GM23338 (cell line): Measurements from ENCODE around the gene TOP2A. TPM values are rescaled to one million over a fixed set of nuclear protein-coding genes. Genes with fewer than 3 reads are reported as not detected.
"Not testable (repeated sequence)": the region's sequence is repeated elsewhere in the genome, so short reads cannot be mapped to it uniquely, and the experiment has no call there.

Experiments used
- ATAC-seq: fragments of 200-7000 bp; cut with Tn5 transposase; 3 replicates; pipeline ENCODE4 v1.9.1; 2020
- DNase-seq: peaks from one replicate; pipeline ENCODE4 v3.0.0-alpha.2; 2015; ENCODE audit warnings: low spot score
- H2AFZ ChIP-seq: fragments of 200-600 bp; sonication (generic); 2 replicates; pipeline ENCODE4 v1.8.0; 2016; ENCODE audit warnings: antibody characterized with exemption, mild to moderate bottlenecking, moderate library complexity
- H3F3A ChIP-seq: fragments of 200-600 bp; sonication (generic); replicated peaks from 2 replicates; pipeline ENCODE4 v1.8.0; 2017; ENCODE audit warnings: antibody characterized with exemption, mixed run types, low read depth
- H3K27ac ChIP-seq: fragments of 200-600 bp; sonication (generic); 2 replicates; pipeline ENCODE4 v1.6.1; 2016; ENCODE audit warnings: low read depth
- H3K27me3 ChIP-seq: fragments of 200-600 bp; sonication (generic); 2 replicates; pipeline ENCODE4 v1.8.0; 2016; ENCODE audit warnings: mild to moderate bottlenecking, mixed run types, moderate library complexity; ENCODE audit not compliant: insufficient read depth
- H3K36me3 ChIP-seq: fragments of 200-600 bp; sonication (generic); 2 replicates; pipeline ENCODE4 v1.8.0; 2016; ENCODE audit warnings: mild to moderate bottlenecking; ENCODE audit not compliant: insufficient read depth
- H3K4me1 ChIP-seq: fragments of 200-600 bp; sonication (generic); 2 replicates; pipeline ENCODE4 v1.8.0; 2016; ENCODE audit warnings: mild to moderate bottlenecking, moderate library complexity; ENCODE audit not compliant: insufficient read depth
- H3K4me2 ChIP-seq: fragments of 200-600 bp; sonication (generic); 2 replicates; pipeline ENCODE4 v1.7.1; 2017; ENCODE audit warnings: mixed run types
- H3K4me3 ChIP-seq: fragments of 200-600 bp; sonication (generic); 2 replicates; pipeline ENCODE4 v1.6.1; 2016; ENCODE audit warnings: mixed run types
- H3K79me2 ChIP-seq: fragments of 200-600 bp; sonication (generic); replicated peaks from 2 replicates; pipeline ENCODE4 v1.8.0; 2017; ENCODE audit warnings: mild to moderate bottlenecking; ENCODE audit not compliant: insufficient read depth
- H3K9me2 ChIP-seq: fragments of 200-600 bp; sonication (generic); 2 replicates; pipeline ENCODE4 v1.8.0; 2017; ENCODE audit not compliant: insufficient read depth
- H4K20me1 ChIP-seq: fragments of 200-600 bp; sonication (generic); replicated peaks from 2 replicates; pipeline ENCODE4 v1.8.0; 2017; ENCODE audit warnings: mild to moderate bottlenecking; ENCODE audit not compliant: insufficient read depth
- H3K27ac Mint-ChIP-seq: 2 replicates; pipeline ENCODE4 v1.8.0; 2020; ENCODE audit warnings: inconsistent platforms, mild to moderate bottlenecking, moderate library complexity, mixed read lengths
- H3K27me3 Mint-ChIP-seq: 3 replicates; pipeline ENCODE4 v1.8.0; 2022; ENCODE audit warnings: low read depth, mild to moderate bottlenecking, moderate library complexity, mixed read lengths, inconsistent platforms; ENCODE audit not compliant: insufficient read depth, poor library complexity
- H3K36me3 Mint-ChIP-seq: 3 replicates; pipeline ENCODE4 v1.8.0; 2021; ENCODE audit warnings: low read depth, mild to moderate bottlenecking, inconsistent platforms, moderate library complexity, mixed read lengths
- H3K4me1 Mint-ChIP-seq: 3 replicates; pipeline ENCODE4 v1.8.0; 2020; ENCODE audit warnings: mild to moderate bottlenecking, inconsistent platforms, mixed read lengths
- H3K4me3 Mint-ChIP-seq: 3 replicates; pipeline ENCODE4 v1.8.0; 2021; ENCODE audit warnings: moderate library complexity, mild to moderate bottlenecking, inconsistent platforms, mixed read lengths
- H3K9me3 Mint-ChIP-seq: 3 replicates; pipeline ENCODE4 v1.8.0; 2020; ENCODE audit warnings: moderate library complexity, mild to moderate bottlenecking, inconsistent platforms, mixed read lengths
- NANOG ChIP-seq: IDR thresholded peaks from 2 replicates; pipeline ENCODE4 v1.6.1; 2016; ENCODE audit warnings: antibody characterized with exemption, borderline replicate concordance
- POLR2AphosphoS5 ChIP-seq: IDR thresholded peaks from 2 replicates; pipeline ENCODE4 v1.6.1; 2016; ENCODE audit warnings: antibody characterized with exemption, low read depth
- STAT1 ChIP-seq: IDR thresholded peaks from one replicate; pipeline ENCODE4 v1.6.1; 2016; ENCODE audit warnings: antibody characterized with exemption; ENCODE audit not compliant: unreplicated experiment
- ZNF331 ChIP-seq: fragments of 250-450 bp; sonication (Bioruptor Pico); IDR thresholded peaks from 2 replicates; pipeline ENCODE4 v1.5.0; 2020; ENCODE audit warnings: low read depth, mild to moderate bottlenecking, moderate library complexity
- polyA plus RNA-seq: library from polyadenylated mRNA; unstranded; fragments of >200 nt; fragmentation: Nextera tagmentation; extraction: Ambion mirVana; gene quantifications from 2 replicates; pipeline ENCODE4 v1.2.1, GENCODE V29; 2016
- total RNA-seq: library from RNA; depleted of rRNA; stranded (reverse); fragments of >200 nt; shearing (Covaris generic); gene quantifications from 2 replicates; pipeline ENCODE4 v1.2.3, GENCODE V29; 2014
- TF ChIP-seq, protein P1 (sequence below), 2 experiments: fragments of 200-600 bp in 1 of 2; sonication (generic) in 1 of 2; conservative IDR thresholded peaks; 2 replicates each; pipeline versions ENCODE4 v1.5.1 to v1.6.1; 2016 to 2017; ENCODE audit warnings: antibody characterized with exemption in 2 of 2, low read depth in 2 of 2, mild to moderate bottlenecking in 2 of 2, moderate library complexity in 1 of 2
- TF ChIP-seq, protein P2 (sequence below): fragments of 250-450 bp; sonication (Bioruptor Pico); IDR thresholded peaks from 2 replicates; pipeline ENCODE4 v1.5.0; 2020; ENCODE audit warnings: mild to moderate bottlenecking, moderate library complexity

The TOP2A gene
- total and polyA plus RNA-seq, 2 experiments from 2014 or later: 263 to 442 TPM

DNA sequence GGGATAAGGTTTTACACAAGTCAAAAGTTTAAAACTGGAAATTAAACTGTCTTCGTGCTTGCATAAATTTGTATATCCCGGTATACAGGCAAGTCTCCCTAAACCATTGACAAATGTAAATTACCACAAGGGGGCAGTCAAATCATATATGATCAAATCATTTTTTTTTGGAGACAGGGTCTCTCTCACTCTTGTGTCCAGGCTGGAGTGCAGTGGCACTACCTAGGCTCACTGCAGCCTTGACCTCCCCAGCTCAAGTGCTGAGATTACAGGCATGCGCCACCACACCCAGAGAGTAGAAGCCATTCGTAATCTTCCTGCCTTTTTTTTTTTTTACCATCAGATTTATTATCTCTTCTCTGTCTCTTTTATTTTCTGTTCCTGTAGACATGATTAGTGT lies 18.5 kb downstream of the TOP2A start:
- Mint-ChIP-seq H3K36me3 (peaks cover 98% of the 10 kb centered on the region), H3K27me3 (peaks cover 4% of the 10 kb centered on the region), H3K4me3 (no peak overlapping the region), H3K9me3 (no peaks in the 10 kb centered on the region), H3K27ac (no peak overlapping the region), H3K4me1 (no peaks in the 10 kb centered on the region)
- ATAC-seq (peak; percentile 54), DNase-seq (peak; percentile 73)
- no peak overlapping the region for H3K27ac ChIP-seq
- no peaks in the 10 kb centered on the region for H3K27me3 ChIP-seq
- H3K9me2 ChIP-seq: no peaks in the 10 kb centered on the region
- no peaks in the 10 kb centered on the region for H3K4me1 ChIP-seq
- H3K4me3 ChIP-seq: no peak overlapping the region
- peaks cover 99% of the 10 kb centered on the region for H3K36me3 ChIP-seq
- TF ChIP-seq, protein P1, sequence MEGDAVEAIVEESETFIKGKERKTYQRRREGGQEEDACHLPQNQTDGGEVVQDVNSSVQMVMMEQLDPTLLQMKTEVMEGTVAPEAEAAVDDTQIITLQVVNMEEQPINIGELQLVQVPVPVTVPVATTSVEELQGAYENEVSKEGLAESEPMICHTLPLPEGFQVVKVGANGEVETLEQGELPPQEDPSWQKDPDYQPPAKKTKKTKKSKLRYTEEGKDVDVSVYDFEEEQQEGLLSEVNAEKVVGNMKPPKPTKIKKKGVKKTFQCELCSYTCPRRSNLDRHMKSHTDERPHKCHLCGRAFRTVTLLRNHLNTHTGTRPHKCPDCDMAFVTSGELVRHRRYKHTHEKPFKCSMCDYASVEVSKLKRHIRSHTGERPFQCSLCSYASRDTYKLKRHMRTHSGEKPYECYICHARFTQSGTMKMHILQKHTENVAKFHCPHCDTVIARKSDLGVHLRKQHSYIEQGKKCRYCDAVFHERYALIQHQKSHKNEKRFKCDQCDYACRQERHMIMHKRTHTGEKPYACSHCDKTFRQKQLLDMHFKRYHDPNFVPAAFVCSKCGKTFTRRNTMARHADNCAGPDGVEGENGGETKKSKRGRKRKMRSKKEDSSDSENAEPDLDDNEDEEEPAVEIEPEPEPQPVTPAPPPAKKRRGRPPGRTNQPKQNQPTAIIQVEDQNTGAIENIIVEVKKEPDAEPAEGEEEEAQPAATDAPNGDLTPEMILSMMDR (conservative IDR thresholded peaks at IDR 0.05; ENCODE audit: low read depth in 2 of 2): peak; percentile 46 to 54
- TF ChIP-seq STAT1: no peak
- H3F3A ChIP-seq: peaks cover 19% of the 10 kb centered on the region; the same call in 1 of the 2 replicates
- H2AFZ ChIP-seq: no peak overlapping the region
- peaks cover 6% of the 10 kb centered on the region; the same call in 1 of the 2 replicates for H4K20me1 ChIP-seq
- no peak overlapping the region for H3K4me2 ChIP-seq
- no peaks in the 10 kb centered on the region for H3K79me2 ChIP-seq

GRCh38 chr17:40386555-40386954 lies 31.1 kb downstream of the TOP2A start:
- ATAC-seq, H2AFZ ChIP-seq, H3K4me3 ChIP-seq, H4K20me1 ChIP-seq, H3K9me3 Mint-ChIP-seq, H3K4me1 ChIP-seq, H3K27me3 Mint-ChIP-seq, H3K4me2 ChIP-seq, H3K4me1 Mint-ChIP-seq, H3K27ac Mint-ChIP-seq, H3K4me3 Mint-ChIP-seq, H3K9me2 ChIP-seq, H3K27me3 ChIP-seq, H3K27ac ChIP-seq, H3K79me2 ChIP-seq, DNase-seq: not testable (repeated sequence)
- Histone ChIP-seq H3F3A (peaks cover 26% of the 10 kb centered on the region; the same call in 1 of the 2 replicates), H3K36me3 (peaks cover 41% of the 10 kb centered on the region)
- H3K36me3 Mint-ChIP-seq: peaks cover 53% of the 10 kb centered on the region

- DNase-seq (no peak), ATAC-seq (no peak)
- Histone ChIP-seq H3K4me1 (no peaks in the 10 kb centered on the region), H3F3A (peaks cover 18% of the 10 kb centered on the region), H3K79me2 (no peaks in the 10 kb centered on the region), H3K27me3 (no peaks in the 10 kb centered on the region), H3K27ac (no peak overlapping the region), H4K20me1 (no peaks in the 10 kb centered on the region; the same call in 1 of the 2 replicates), H2AFZ (no peak overlapping the region), H3K9me2 (no peaks in the 10 kb centered on the region), H3K4me3 (no peak overlapping the region), H3K4me2 (no peak overlapping the region), H3K36me3 (no peaks in the 10 kb centered on the region)
- H3K36me3 Mint-ChIP-seq: peaks cover 10% of the 10 kb centered on the region; the same call in 2 of the 3 replicates
- H3K27ac Mint-ChIP-seq: no peak overlapping the region
- H3K4me3 Mint-ChIP-seq: no peak overlapping the region
- TF ChIP-seq POLR2AphosphoS5 (no peak), ZNF331 (CRISPR knock-in tag) (no peak), NANOG (no peak)
- TF ChIP-seq, protein P2, sequence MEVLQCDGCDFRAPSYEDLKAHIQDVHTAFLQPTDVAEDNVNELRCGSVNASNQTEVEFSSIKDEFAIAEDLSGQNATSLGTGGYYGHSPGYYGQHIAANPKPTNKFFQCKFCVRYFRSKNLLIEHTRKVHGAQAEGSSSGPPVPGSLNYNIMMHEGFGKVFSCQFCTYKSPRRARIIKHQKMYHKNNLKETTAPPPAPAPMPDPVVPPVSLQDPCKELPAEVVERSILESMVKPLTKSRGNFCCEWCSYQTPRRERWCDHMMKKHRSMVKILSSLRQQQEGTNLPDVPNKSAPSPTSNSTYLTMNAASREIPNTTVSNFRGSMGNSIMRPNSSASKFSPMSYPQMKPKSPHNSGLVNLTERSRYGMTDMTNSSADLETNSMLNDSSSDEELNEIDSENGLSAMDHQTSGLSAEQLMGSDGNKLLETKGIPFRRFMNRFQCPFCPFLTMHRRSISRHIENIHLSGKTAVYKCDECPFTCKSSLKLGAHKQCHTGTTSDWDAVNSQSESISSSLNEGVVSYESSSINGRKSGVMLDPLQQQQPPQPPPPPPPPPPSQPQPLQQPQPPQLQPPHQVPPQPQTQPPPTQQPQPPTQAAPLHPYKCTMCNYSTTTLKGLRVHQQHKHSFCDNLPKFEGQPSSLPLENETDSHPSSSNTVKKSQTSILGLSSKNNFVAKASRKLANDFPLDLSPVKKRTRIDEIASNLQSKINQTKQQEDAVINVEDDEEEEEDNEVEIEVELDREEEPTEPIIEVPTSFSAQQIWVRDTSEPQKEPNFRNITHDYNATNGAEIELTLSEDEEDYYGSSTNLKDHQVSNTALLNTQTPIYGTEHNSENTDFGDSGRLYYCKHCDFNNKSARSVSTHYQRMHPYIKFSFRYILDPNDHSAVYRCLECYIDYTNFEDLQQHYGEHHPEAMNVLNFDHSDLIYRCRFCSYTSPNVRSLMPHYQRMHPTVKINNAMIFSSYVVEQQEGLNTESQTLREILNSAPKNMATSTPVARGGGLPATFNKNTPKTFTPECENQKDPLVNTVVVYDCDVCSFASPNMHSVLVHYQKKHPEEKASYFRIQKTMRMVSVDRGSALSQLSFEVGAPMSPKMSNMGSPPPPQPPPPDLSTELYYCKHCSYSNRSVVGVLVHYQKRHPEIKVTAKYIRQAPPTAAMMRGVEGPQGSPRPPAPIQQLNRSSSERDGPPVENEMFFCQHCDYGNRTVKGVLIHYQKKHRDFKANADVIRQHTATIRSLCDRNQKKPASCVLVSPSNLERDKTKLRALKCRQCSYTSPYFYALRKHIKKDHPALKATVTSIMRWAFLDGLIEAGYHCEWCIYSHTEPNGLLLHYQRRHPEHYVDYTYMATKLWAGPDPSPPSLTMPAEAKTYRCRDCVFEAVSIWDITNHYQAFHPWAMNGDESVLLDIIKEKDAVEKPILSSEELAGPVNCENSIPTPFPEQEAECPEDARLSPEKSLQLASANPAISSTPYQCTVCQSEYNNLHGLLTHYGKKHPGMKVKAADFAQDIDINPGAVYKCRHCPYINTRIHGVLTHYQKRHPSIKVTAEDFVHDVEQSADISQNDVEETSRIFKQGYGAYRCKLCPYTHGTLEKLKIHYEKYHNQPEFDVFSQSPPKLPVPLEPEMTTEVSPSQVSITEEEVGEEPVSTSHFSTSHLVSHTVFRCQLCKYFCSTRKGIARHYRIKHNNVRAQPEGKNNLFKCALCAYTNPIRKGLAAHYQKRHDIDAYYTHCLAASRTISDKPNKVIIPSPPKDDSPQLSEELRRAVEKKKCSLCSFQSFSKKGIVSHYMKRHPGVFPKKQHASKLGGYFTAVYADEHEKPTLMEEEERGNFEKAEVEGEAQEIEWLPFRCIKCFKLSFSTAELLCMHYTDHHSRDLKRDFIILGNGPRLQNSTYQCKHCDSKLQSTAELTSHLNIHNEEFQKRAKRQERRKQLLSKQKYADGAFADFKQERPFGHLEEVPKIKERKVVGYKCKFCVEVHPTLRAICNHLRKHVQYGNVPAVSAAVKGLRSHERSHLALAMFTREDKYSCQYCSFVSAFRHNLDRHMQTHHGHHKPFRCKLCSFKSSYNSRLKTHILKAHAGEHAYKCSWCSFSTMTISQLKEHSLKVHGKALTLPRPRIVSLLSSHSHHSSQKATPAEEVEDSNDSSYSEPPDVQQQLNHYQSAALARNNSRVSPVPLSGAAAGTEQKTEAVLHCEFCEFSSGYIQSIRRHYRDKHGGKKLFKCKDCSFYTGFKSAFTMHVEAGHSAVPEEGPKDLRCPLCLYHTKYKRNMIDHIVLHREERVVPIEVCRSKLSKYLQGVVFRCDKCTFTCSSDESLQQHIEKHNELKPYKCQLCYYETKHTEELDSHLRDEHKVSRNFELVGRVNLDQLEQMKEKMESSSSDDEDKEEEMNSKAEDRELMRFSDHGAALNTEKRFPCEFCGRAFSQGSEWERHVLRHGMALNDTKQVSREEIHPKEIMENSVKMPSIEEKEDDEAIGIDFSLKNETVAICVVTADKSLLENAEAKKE: no peak
- H3K9me3 Mint-ChIP-seq: no peaks in the 10 kb centered on the region
- peaks cover 4% of the 10 kb centered on the region for H3K27me3 Mint-ChIP-seq
- H3K4me1 Mint-ChIP-seq: no peaks in the 10 kb centered on the region
Measured at GRCh38 chr17:40382251-40382650, 35.4 kb downstream of the TOP2A start.
